ENCODE measurements around the gene CYB5D1.

CYB5D1 gene

GRCh38 chr17:7833795-7834541, 23.8 kb upstream of the CYB5D1 start, which contains the start of gene KDM6B:
Gene KDM6B (plus strand): TSS chr17:7834217. CDS start chr17:7845555, 11,338 bp downstream.
- DNase-seq, result peak; percentile 89

GRCh38 chr17:7834542-7834956, 23.3 kb upstream of the CYB5D1 start:
- DNase-seq, result peak; percentile 42

GRCh38 chr17:7834957-7835813, 22.6 kb upstream of the CYB5D1 start:
- DNase-seq, result peak; percentile 96

GRCh38 chr17:7835814-7836595, 21.8 kb upstream of the CYB5D1 start:
- peak; percentile 52 for DNase-seq

GRCh38 chr17:7836596-7837407, 21.0 kb upstream of the CYB5D1 start:
- DNase-seq, result peak; percentile 85

- DNase-seq, result peak; percentile 42
These were observed 20.3 kb upstream of the CYB5D1 start for GRCh38 chr17:7837408-7838088.

GRCh38 chr17:7838090-7839075, 19.4 kb upstream of the CYB5D1 start:
- DNase-seq, result peak; percentile 55

GRCh38 chr17:7839190-7839875, 18.5 kb upstream of the CYB5D1 start:
- DNase-seq, result no peak

- DNase-seq, result peak; percentile 55
These were observed 17.9 kb upstream of the CYB5D1 start for GRCh38 chr17:7839876-7840261.

- no peak for DNase-seq
These were observed 17.4 kb upstream of the CYB5D1 start for GRCh38 chr17:7840441-7840840.

- DNase-seq, result no peak
These were observed 16.9 kb upstream of the CYB5D1 start for GRCh38 chr17:7840875-7841274.

- DNase-seq, result peak; percentile 88
These were observed 16.3 kb upstream of the CYB5D1 start for GRCh38 chr17:7841396-7841914.

- DNase-seq, result peak; percentile 89
These were observed 15.9 kb upstream of the CYB5D1 start for GRCh38 chr17:7841915-7842379.

GRCh38 chr17:7842380-7843256, 15.2 kb upstream of the CYB5D1 start:
- DNase-seq, result peak; percentile 92

- no peak for DNase-seq
These were observed 14.6 kb upstream of the CYB5D1 start for GRCh38 chr17:7843257-7843535.

- DNase-seq, result peak; percentile 89
These were observed 14.1 kb upstream of the CYB5D1 start for GRCh38 chr17:7843536-7844291.

GRCh38 chr17:7844292-7845154, 13.3 kb upstream of the CYB5D1 start:
- peak; percentile 95 for DNase-seq

Data from activated CD4-positive, alpha-beta T cell treated with anti-CD3 and anti-CD28 coated beads, Interleukin-10, Interleukin-2, amounts not matched to agents 100 ng/mL and 50 ng/mL, durations not matched to agents 16 hours and 8 hours (primary cell).